ENCODE data around the gene NME7. TPM values are rescaled to one million over a fixed set of nuclear protein-coding genes. Genes with fewer than 3 reads are reported as not detected.
"Not testable (repeated sequence)": the region's sequence is repeated elsewhere in the genome, so short reads cannot be mapped to it uniquely, and the experiment has no call there.

The NME7 gene
- total and polyA plus RNA-seq, 7 donors = 4.4 to 39.9 (median 20.1) TPM

GRCh38 chr1:169196161-169196560 lies 171.4 kb downstream of the NME7 start:
- Histone ChIP-seq H3K27me3 (no peaks in the 10 kb centered on the region), H3K4me3 (no peak overlapping the region), H3K27ac (no peak overlapping the region), H3K9me3 (no peaks in the 10 kb centered on the region), H3K4me1 (no peaks in the 10 kb centered on the region), H3K36me3 (no peaks in the 10 kb centered on the region)
- TF ChIP-seq CTCF (IDR thresholded peaks at IDR 0.05) = no peak
- no peak for TF ChIP-seq POLR2A (IDR thresholded peaks at IDR 0.05)
- TF ChIP-seq POLR2AphosphoS5 (IDR thresholded peaks at IDR 0.05) = no peak
- TF ChIP-seq EP300 (IDR thresholded peaks at IDR 0.05) = no peak
- intact Hi-C loops (cut with DNase I) = no loop called here
- 98% methylated on average over 3 of the region's 3 CpGs for WGBS, 2 donors
- no peak for DNase-seq

- no peaks in the 10 kb centered on the region for H3K4me1 ChIP-seq
- no peak for DNase-seq
- H3K4me3 ChIP-seq = no peak overlapping the region
- H3K27ac ChIP-seq = no peak overlapping the region
- no peaks in the 10 kb centered on the region for H3K9me3 ChIP-seq
- WGBS, 2 donors = 73 to 76% methylated on average over 4 of the region's 4 CpGs
- TF ChIP-seq POLR2AphosphoS5 (IDR thresholded peaks at IDR 0.05) (no peak), CTCF (IDR thresholded peaks at IDR 0.05) (peak in 1 of 4 experiments; percentile 8)
- no peaks in the 10 kb centered on the region for H3K36me3 ChIP-seq
- no peaks in the 10 kb centered on the region for H3K27me3 ChIP-seq
- intact Hi-C loops (cut with DNase I) = no loop called here
These were observed 174.3 kb downstream of the NME7 start for GRCh38 chr1:169193191-169193850.

GRCh38 chr1:169186106-169186505 lies 181.5 kb downstream of the NME7 start:
- TF ChIP-seq POLR2AphosphoS5 (IDR thresholded peaks at IDR 0.05) (no peak), POLR2A (IDR thresholded peaks at IDR 0.05) (no peak), CTCF (IDR thresholded peaks at IDR 0.05) (no peak), EP300 (IDR thresholded peaks at IDR 0.05) (no peak)
- H3K4me3 ChIP-seq = no peak overlapping the region
- no peak overlapping the region for H3K27ac ChIP-seq
- H3K4me1 ChIP-seq = no peaks in the 10 kb centered on the region
- no peaks in the 10 kb centered on the region for H3K36me3 ChIP-seq
- 72 to 85% methylated on average over 1 of the region's 1 CpG for WGBS, 2 donors
- no peaks in the 10 kb centered on the region for H3K27me3 ChIP-seq
- intact Hi-C loops (cut with DNase I) = no loop called here
- DNase-seq = no peak
- no peaks in the 10 kb centered on the region for H3K9me3 ChIP-seq

GRCh38 chr1:169184812-169185211 lies 182.8 kb downstream of the NME7 start:
- no peaks in the 10 kb centered on the region for H3K9me3 ChIP-seq
- intact Hi-C loops (cut with DNase I) = no loop called here
- no peak overlapping the region for H3K4me3 ChIP-seq
- TF ChIP-seq POLR2AphosphoS5 (IDR thresholded peaks at IDR 0.05) (no peak), EP300 (IDR thresholded peaks at IDR 0.05) (no peak)
- no peaks in the 10 kb centered on the region for H3K36me3 ChIP-seq
- 47 to 56% methylated on average over 1 of the region's 1 CpG for WGBS, 2 donors
- DNase-seq = no peak
- no peaks in the 10 kb centered on the region for H3K27me3 ChIP-seq
- no peak overlapping the region for H3K27ac ChIP-seq
- no peaks in the 10 kb centered on the region for H3K4me1 ChIP-seq

GRCh38 chr1:169180174-169180573 lies 187.4 kb downstream of the NME7 start:
- Histone ChIP-seq H3K27me3 (no peaks in the 10 kb centered on the region), H3K4me3 (no peak overlapping the region), H3K36me3 (no peaks in the 10 kb centered on the region), H3K9me3 (no peaks in the 10 kb centered on the region), H3K4me1 (no peaks in the 10 kb centered on the region), H3K27ac (no peak overlapping the region)
- 95 to 98% methylated on average over 3 of the region's 3 CpGs for WGBS, 2 donors
- TF ChIP-seq POLR2A (IDR thresholded peaks at IDR 0.05) (no peak), POLR2AphosphoS5 (IDR thresholded peaks at IDR 0.05) (no peak), EP300 (IDR thresholded peaks at IDR 0.05) (no peak), CTCF (IDR thresholded peaks at IDR 0.05) (no peak)
- intact Hi-C loops (cut with DNase I) = no loop called here
- DNase-seq = no peak

GRCh38 chr1:169179431-169179830 lies 188.2 kb downstream of the NME7 start:
- H3K27ac ChIP-seq; DNase-seq; H3K9me3 ChIP-seq; H3K4me1 ChIP-seq; H3K36me3 ChIP-seq; intact Hi-C loops (cut with DNase I); H3K4me3 ChIP-seq; H3K27me3 ChIP-seq: not testable (repeated sequence)
- 96 to 97% methylated on average over 3 of the region's 3 CpGs for WGBS, 2 donors

Measured in sigmoid colon (tissue), 7 donors.